Motor neuron (in vitro differentiated cells): ENCODE measurements around the gene RNF208. TPM values are rescaled to one million over a fixed set of nuclear protein-coding genes. Genes with fewer than 3 reads are reported as not detected.

Source experiments
- ATAC-seq, 8 experiments: fragments of 200-7000 bp; cut with Tn5 transposase; replicated peaks in 6 of 8; 2 replicates each; pipeline ENCODE4 v1.8.0; 2021; ENCODE audit warnings: mild to moderate bottlenecking in 8 of 8, moderate library complexity in 8 of 8
- H3K27ac ChIP-seq, 2 donors: fragments of 250-450 bp; sonication (Bioruptor Pico); 2 replicates each; pipeline ENCODE4 v1.9.0; 2021; ENCODE audit warnings: antibody characterized with exemption in 2 of 2, mild to moderate bottlenecking in 2 of 2, moderate library complexity in 1 of 2
- H3K4me1 ChIP-seq, 2 donors: fragments of 250-450 bp; sonication (Bioruptor Pico); replicated peaks in 1 of 2; 2 replicates each; pipeline ENCODE4 v1.6.1; 2021; ENCODE audit warnings: antibody characterized with exemption in 2 of 2, mild to moderate bottlenecking in 2 of 2, moderate library complexity in 1 of 2
- H3K4me3 ChIP-seq, 5 donors: fragments of 250-450 bp; sonication (Bioruptor Pico); 2 replicates each; pipeline ENCODE4 v1.9.0; 2021; ENCODE audit warnings: antibody characterized with exemption in 5 of 5, mild to moderate bottlenecking in 5 of 5, moderate library complexity in 4 of 5
- WGBS, 10 experiments: fragments of 450-650 bp; shearing (Covaris generic); methylation state at CpG; one replicate each; pipeline ENCODE4 v1.0.0; 2022; 5-methylcytosine and 5-hydroxymethylcytosine counted together
- in situ Hi-C, 9 experiments: fragments of 400-800 bp; cut with MboI; loops; one replicate each; pipeline ENCODE4 v1.15.0; 2021; ENCODE audit warnings: low sequenced_read_pairs in 9 of 9, low pct_unique_long_range_greater_than_20kb in 2 of 9; ENCODE audit not compliant: unreplicated experiment in 9 of 9
- total RNA-seq, 8 experiments: library from RNA; unstranded; fragments of 300-600 nt; gene quantifications; 2 replicates each; pipeline versions ENCODE4 v1.2.3 to v1.2.4, GENCODE V29; 2022

Gene RNF208
- total RNA-seq, 8 experiments from 2014 or later: 0.41 to 7.0 (median 3.0) TPM

GRCh38 chr9:137172901-137173795 lies 48.9 kb downstream of the RNF208 start:
- in situ Hi-C loops: no loop called here
- ATAC-seq: peak in 1 of 8 experiments; percentile 31
- WGBS, 10 experiments: 0 to 100% (median 65%) methylated on average over 1 to 8 of the region's 21 CpGs; no CpG with 5 or more reads in 4 of the 10 experiments
- H3K4me3 ChIP-seq: no peak overlapping the region
- H3K4me1 ChIP-seq: peaks cover 5 to 8% of the 10 kb centered on the region in 2 donors
- no peak overlapping the region for H3K27ac ChIP-seq

- peaks cover 18 to 19% of the 10 kb centered on the region in 2 donors for H3K4me1 ChIP-seq
- no peak overlapping the region for H3K27ac ChIP-seq
- no peak overlapping the region for H3K4me3 ChIP-seq
- ATAC-seq: no peak
- 20 to 80% (median 80%) methylated on average over 1 to 5 of the region's 22 CpGs; no CpG with 5 or more reads in 5 of the 10 experiments for WGBS, 10 experiments
- in situ Hi-C loops: no loop called here
Measured at GRCh38 chr9:137171149-137171900, 50.7 kb downstream of the RNF208 start.

GRCh38 chr9:137170486-137171148 lies 51.4 kb downstream of the RNF208 start:
- H3K4me1 ChIP-seq: peaks cover 18 to 19% of the 10 kb centered on the region in 2 donors
- in situ Hi-C loops: no loop called here
- no peak for ATAC-seq
- no peak overlapping the region for H3K4me3 ChIP-seq
- H3K27ac ChIP-seq: no peak overlapping the region
- WGBS, 10 experiments: 0 to 70% (median 26%) methylated on average over 1 to 3 of the region's 14 CpGs; no CpG with 5 or more reads in 6 of the 10 experiments

Other genes with a start within 250 kb of the RNF208 start
- 100 to 1,000 TPM in 2 of 8 experiments, 10 to 100 TPM in 2, 1 to 10 TPM in 4; 1.2 to 273 (median 12.3) TPM for gene PTGDS, start 244.7 kb downstream of the RNF208 start, total RNA-seq
- 1 to 10 TPM in 1 of 8 experiments, under 1 TPM in 7; 0.11 to 1.3 (median 0.73) TPM for gene LCNL1, start 239.2 kb downstream of the RNF208 start, total RNA-seq
- gene PAXX, start 229.8 kb downstream of the RNF208 start, total RNA-seq: 10 to 100 TPM; 23.4 to 38.4 (median 27.5) TPM
- gene CLIC3, start 225.7 kb downstream of the RNF208 start, total RNA-seq: 1 to 10 TPM in 1 of 8 experiments, under 1 TPM in 3, not detected in 4; 0.29 to 8.3 (median 0.47) TPM
- 10 to 100 TPM in 7 of 8 experiments, 1 to 10 TPM in 1; 8.1 to 27.9 (median 18.0) TPM for gene ABCA2, start 194.0 kb downstream of the RNF208 start, total RNA-seq
- gene FUT7, start 190.2 kb downstream of the RNF208 start, total RNA-seq: 1 to 10 TPM in 1 of 8 experiments, under 1 TPM in 6, not detected in 1; 0.08 to 1.0 (median 0.25) TPM
- 10 to 100 TPM; 19.0 to 61.7 (median 30.5) TPM for gene NPDC1, start 176.1 kb downstream of the RNF208 start, total RNA-seq
- 1 to 10 TPM in 1 of 8 experiments, under 1 TPM in 7; 0.13 to 1.3 (median 0.34) TPM for gene ENTPD2, start 168.2 kb downstream of the RNF208 start, total RNA-seq
- 10 to 100 TPM in 2 of 8 experiments, 1 to 10 TPM in 4, under 1 TPM in 2; 0.31 to 12.5 (median 6.4) TPM for gene SAPCD2, start 151.7 kb downstream of the RNF208 start, total RNA-seq
- 1 to 10 TPM in 6 of 8 experiments, under 1 TPM in 2; 0.63 to 8.9 (median 4.5) TPM for gene UAP1L1, start 144.7 kb downstream of the RNF208 start, total RNA-seq
- gene MAN1B1, start 135.3 kb downstream of the RNF208 start, total RNA-seq: 10 to 100 TPM; 28.6 to 89.3 (median 50.3) TPM
- gene DPP7, start 107.5 kb downstream of the RNF208 start, total RNA-seq: 100 to 1,000 TPM in 3 of 8 experiments, 10 to 100 TPM in 5; 14.2 to 233 (median 56.1) TPM
- 1 to 10 TPM in 4 of 8 experiments, under 1 TPM in 4; 0.20 to 6.0 (median 1.2) TPM for gene GRIN1, start 83.1 kb downstream of the RNF208 start, total RNA-seq
- gene LRRC26, start 52.2 kb downstream of the RNF208 start, total RNA-seq: under 1 TPM in 3 of 8 experiments, not detected in 5; 0.17 to 1.00 (median 0.43) TPM
- gene TMEM210, start 50.2 kb downstream of the RNF208 start, total RNA-seq: not detected
- 10 to 100 TPM; 11.9 to 43.3 (median 20.0) TPM for gene ANAPC2, start 33.7 kb downstream of the RNF208 start, total RNA-seq
- gene SSNA1, start 33.6 kb downstream of the RNF208 start, total RNA-seq: 10 to 100 TPM; 28.2 to 50.7 (median 44.5) TPM
- 10 to 100 TPM in 4 of 8 experiments, 1 to 10 TPM in 4; 5.9 to 79.6 (median 10.6) TPM for gene TPRN, start 21.5 kb downstream of the RNF208 start, total RNA-seq
- gene TMEM203, start 16.6 kb downstream of the RNF208 start, total RNA-seq: 10 to 100 TPM; 20.0 to 31.7 (median 26.4) TPM
- 10 to 100 TPM in 2 of 8 experiments, 1 to 10 TPM in 6; 5.1 to 25.3 (median 8.6) TPM for gene NDOR1, start 16.5 kb downstream of the RNF208 start, total RNA-seq
- 1 to 10 TPM; 1.2 to 4.7 (median 1.3) TPM for gene CYSRT1, start 2.9 kb upstream of the RNF208 start, total RNA-seq
- 1 to 10 TPM in 1 of 8 experiments, under 1 TPM in 7; 0.23 to 1.1 (median 0.46) TPM for gene RNF224, start 5.3 kb upstream of the RNF208 start, total RNA-seq
- under 1 TPM in 6 of 8 experiments, not detected in 2; 0.11 to 0.49 (median 0.20) TPM for gene SLC34A3, start 8.7 kb upstream of the RNF208 start, total RNA-seq
- 100 to 1,000 TPM in 5 of 8 experiments, 10 to 100 TPM in 3; 57.6 to 372 (median 151) TPM for gene TUBB4B, start 19.0 kb upstream of the RNF208 start, total RNA-seq
- 1 to 10 TPM in 3 of 8 experiments, under 1 TPM in 2, not detected in 3; 0.42 to 1.4 (median 1.3) TPM for gene STPG3, start 29.0 kb upstream of the RNF208 start, total RNA-seq
- gene NELFB, start 33.1 kb upstream of the RNF208 start, total RNA-seq: 10 to 100 TPM; 22.8 to 38.4 (median 34.5) TPM
- gene TOR4A, start 55.5 kb upstream of the RNF208 start, total RNA-seq: 10 to 100 TPM in 2 of 8 experiments, 1 to 10 TPM in 1, under 1 TPM in 5; 0.11 to 14.2 (median 0.71) TPM
- 10 to 100 TPM in 1 of 8 experiments, 1 to 10 TPM in 5, under 1 TPM in 1, not detected in 1; 1.00 to 20.5 (median 3.4) TPM for gene NRARP, start 80.0 kb upstream of the RNF208 start, total RNA-seq
- gene EXD3, start 200.9 kb upstream of the RNF208 start, total RNA-seq: 10 to 100 TPM in 3 of 8 experiments, 1 to 10 TPM in 5; 3.2 to 14.8 (median 9.6) TPM
- gene NOXA1, start 201.2 kb upstream of the RNF208 start, total RNA-seq: 1 to 10 TPM in 2 of 8 experiments, under 1 TPM in 6; 0.13 to 2.1 (median 0.32) TPM
- under 1 TPM in 6 of 8 experiments, not detected in 2; 0.08 to 0.52 (median 0.21) TPM for gene ENTPD8, start 219.1 kb upstream of the RNF208 start, total RNA-seq
- gene NSMF, start 237.1 kb upstream of the RNF208 start, total RNA-seq: 100 to 1,000 TPM in 1 of 8 experiments, 10 to 100 TPM in 7; 18.0 to 116 (median 26.2) TPM